Stimulated activated CD4-positive, alpha-beta T cell treated with anti-CD3 and anti-CD28 coated beads, Interleukin-4, amount 100 ng/mL, for 4 hours (primary cell): ENCODE measurements around the gene SBK1.
A peak's percentile ranks its signal among the peaks of the same experiment; 100 is the strongest.
"Not testable (repeated sequence)": the region's sequence is repeated elsewhere in the genome, so short reads cannot be mapped to it uniquely, and the experiment has no call there.

Source experiments
- DNase-seq, 2 experiments: peaks; one replicate each; pipeline ENCODE4 v3.0.0-alpha.2; 2020

The SBK1 gene

DNA sequence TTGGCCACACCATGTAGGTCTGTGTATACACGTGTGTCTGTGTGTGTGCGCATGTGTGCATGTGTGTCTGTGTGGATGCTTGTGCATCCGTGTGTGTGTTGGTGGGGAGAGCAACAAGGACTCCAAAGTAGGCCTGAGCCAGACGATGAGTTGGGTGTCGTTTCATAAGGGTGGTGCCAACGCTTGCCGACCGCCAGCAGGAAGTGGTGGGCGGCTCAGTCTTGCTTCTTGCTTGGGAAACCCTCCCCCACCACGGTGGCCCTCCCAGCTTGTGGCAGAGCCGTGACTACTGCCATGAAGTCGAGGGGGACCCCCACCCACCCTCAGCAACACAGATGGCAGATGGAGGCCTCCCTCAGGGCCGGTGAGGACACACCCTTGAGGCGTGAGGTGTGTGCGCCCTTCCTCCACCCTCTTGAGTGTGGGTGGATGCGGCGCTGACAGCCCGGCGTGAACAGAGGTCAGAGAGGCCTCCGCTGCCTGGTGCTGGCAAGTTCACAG is 17.5 kb downstream of the SBK1 start:
- peak; percentile 67 to 89 for DNase-seq

GRCh38 chr16:28310796-28311195 is 18.5 kb downstream of the SBK1 start:
- DNase-seq = no peak

DNA sequence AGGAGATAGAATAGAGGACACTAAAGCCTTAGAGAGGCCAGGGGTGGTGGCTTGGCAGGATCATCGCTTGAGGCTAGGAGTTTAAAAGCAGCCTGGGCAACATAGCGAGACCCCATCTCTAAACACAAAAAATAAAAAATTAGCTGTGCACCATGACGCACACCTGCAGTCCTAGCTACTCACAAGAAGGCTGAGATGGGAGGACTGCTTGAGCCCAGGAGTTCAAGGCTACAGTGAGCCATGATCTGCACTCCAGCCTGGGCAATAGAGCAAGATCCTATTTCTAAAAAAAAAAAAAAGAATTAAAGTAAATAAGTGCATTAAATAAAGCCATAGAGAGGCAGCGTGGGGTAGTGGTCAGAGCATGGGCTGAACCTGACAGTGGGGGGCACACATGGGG is 19.1 kb downstream of the SBK1 start:
- no peak for DNase-seq

DNA sequence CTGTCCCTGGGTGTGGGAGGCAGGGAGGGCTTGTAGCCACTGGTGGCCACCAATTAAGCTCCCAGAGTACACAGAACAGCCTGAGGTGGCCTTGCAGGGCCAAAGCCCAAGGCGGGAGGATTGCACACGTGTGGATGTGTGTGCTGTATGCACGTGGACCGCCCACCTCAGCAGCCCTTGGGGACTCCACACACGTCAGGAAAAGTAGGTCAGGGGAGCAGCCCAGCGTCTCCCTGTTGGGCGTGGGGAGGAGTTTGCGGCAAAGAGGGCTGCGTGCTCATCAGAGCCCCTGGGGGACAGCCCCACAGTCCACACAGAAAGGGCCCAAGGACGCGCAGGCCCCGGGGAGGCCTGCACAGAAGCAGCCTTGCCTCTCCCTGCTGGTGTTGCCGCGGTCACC is 19.6 kb downstream of the SBK1 start:
- DNase-seq = no peak

- no peak for DNase-seq
Measured at GRCh38 chr16:28312327-28312726, 20.0 kb downstream of the SBK1 start.

DNA sequence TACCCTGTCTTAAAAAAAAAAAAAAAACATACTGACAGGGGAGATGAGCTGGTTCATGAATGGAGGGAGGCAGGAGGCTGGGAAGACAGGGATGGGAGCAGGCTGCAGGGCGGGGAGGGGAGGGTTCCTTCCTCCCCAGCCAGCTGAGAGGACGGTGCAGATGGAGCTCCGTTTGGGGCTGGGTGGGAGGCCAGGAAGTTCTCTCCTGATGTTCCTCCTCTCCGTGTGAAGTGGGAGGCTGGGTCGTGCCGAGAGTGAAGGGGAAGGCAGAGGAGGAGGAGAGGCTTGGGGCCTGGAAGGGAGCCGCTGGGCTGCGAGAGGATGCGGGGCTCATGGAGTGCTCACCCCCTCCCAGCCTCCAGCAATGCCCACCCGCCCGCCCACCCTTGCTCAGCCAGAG is 21.3 kb downstream of the SBK1 start:
- DNase-seq = no peak

DNA sequence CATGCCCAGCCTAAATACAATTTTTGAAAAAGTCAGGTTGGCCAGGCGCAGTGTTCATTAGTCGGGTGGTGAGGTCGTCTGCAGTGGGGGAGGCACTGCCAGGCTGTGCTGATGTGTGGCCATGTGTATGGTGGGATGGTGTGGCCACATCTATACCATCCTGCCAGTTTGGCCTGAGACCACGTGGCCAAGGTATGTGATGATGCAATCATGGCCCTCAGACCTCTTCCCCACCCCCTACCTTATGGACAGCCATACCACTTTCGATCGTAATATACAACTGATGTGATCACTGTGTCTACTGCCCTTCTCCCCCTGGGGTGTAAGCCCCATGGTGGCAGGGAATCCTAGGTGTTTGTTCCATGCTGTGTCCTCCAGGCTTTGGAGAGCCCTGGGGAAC is 23.7 kb downstream of the SBK1 start:
- no peak for DNase-seq

GRCh38 chr16:28317040-28317880 is 24.9 kb downstream of the SBK1 start:
- DNase-seq = peak; percentile 66 to 73

GRCh38 chr16:28318042-28318744 is 25.9 kb downstream of the SBK1 start:
- no peak for DNase-seq

DNA sequence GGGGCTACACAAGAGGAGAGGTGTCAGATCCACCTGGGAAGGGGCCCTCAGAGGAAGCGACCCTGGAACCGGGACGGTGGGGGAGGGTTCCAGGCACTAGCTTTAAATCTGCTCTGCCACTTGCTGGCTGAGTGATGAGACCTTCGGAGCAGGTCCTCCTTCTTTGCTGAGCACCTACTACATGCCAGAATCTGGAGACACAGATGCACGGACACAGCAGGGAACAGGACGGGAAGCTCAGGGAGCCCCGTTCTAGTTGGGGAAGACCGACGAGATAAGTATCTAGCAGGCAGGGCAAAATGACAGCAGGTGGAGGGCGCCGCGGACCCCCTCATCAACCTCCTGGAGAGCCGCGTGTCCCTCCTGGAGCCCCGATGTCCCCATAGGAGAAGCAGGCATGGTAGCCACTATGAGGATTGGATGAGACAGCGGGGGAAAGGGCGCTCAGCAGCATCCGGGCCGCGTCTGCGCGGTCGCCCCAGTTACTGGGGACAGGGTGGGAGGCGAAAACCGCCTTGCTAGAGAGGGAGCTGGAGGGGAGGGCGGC is 27.2 kb downstream of the SBK1 start:
- no peak for DNase-seq

GRCh38 chr16:28320023-28320561 is 27.8 kb downstream of the SBK1 start:
- no peak for DNase-seq

DNA sequence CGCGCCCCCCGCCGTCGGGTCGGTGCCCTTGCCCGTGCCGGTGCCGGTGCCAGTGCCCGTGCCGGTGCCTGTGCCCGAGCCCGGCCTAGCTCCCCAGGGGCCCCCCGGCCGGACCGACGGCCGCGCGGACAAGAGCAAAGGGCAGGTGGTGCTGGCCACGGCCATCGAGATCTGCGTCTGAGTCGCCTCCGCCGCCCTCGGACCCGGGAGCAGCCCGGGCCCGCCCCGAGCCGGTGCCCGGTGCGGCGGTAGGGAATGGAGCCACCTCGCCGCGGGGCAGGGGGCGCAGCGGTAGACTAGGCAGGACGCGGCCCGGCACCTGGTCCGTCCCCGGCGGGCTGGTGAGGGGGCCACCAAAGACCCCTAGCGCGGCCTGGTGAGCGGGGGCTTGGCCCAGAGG is 28.4 kb downstream of the SBK1 start:
- no peak for DNase-seq

DNA sequence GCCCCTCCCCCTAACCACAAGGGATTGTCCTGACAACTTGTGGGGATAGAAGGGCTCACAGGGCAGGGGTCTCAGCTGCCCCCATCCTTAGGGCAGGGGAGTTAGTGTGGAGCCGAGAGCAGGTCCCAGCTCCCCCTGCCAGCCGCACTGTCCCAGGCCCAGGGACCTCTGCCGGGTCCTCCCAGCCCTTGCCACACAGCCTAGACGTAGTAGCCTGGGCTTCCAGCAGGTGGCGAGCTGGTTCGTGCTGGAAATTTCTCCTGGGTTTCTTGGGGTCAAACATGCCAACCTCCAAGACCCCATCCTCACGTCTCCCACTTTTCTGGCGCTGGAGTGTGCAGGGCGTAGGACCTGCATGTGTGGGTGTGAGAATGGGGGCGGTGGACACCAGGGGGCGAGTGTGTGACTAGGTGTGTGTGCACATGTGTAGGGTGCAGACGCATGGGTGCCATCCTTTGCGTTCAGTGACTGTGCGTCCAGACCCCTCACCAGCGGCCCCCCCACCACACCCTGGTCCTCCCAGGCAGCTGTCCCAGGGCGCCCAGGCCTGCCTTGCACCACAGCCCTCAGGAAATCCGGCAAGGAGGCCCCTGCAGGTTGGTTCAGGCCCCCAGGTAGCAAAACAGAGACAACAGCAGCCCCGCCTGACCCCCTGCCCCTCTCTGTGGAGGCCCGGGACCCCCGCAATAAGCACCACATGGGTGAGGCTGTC is 29.5 kb downstream of the SBK1 start:
- DNase-seq = peak in 1 of 2 experiments; percentile 43

- no peak for DNase-seq
Measured at GRCh38 chr16:28324235-28324886, 32.0 kb downstream of the SBK1 start.

DNA sequence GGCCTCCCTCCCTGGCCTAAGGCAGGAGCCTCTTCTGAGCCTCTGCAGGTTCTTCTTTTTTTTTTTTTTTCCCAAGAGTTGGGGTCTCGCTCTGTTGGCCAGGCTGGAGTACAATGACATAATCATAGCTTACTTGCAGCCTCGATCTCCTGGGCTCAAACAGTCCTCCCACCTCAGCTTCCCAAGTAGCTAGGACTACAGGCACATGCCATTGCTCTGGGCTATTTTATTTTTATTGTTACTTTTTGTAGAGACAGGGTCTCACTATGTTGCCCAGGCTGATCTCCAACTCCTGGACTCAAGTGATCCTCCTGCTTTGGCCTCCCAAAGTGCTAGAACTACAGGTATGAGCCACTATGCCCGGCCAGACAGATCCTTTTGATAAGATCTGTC is 32.6 kb downstream of the SBK1 start:
- no peak for DNase-seq

DNA sequence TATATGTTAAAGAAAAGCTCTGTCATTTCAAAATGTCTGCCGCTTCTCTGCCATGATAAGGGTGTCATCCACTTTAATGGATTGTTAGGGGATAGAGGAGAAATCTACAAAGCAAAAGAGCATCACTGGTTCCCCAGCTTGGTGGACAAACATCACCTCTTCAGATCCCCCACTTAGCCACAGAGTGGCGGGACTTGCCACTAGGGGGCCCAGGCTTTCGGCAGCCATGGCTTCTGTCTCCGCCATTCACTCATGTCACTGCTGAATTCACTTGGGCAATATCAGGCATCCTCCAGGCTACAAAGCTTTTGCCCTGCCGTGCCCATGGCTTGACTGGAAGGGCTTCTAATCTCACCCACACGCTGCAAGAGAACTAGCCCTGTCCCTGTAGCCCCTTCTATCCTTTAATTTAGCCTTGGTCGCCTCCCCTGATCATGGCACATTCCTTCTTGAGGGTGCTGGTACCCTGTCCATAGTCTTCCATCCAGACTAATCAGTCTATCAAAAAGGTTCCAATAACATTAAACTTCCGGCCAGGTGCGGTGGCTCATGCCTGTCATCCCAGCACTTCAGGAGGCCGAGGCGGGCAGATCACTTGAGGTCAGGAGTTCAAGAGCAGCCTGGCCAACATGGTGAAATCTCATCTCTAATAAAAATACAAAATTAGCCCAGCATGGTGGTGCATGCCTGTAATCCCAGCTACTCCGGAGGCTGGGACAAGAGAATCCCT is 34.7 kb downstream of the SBK1 start:
- DNase-seq = peak; percentile 56 to 63

DNA sequence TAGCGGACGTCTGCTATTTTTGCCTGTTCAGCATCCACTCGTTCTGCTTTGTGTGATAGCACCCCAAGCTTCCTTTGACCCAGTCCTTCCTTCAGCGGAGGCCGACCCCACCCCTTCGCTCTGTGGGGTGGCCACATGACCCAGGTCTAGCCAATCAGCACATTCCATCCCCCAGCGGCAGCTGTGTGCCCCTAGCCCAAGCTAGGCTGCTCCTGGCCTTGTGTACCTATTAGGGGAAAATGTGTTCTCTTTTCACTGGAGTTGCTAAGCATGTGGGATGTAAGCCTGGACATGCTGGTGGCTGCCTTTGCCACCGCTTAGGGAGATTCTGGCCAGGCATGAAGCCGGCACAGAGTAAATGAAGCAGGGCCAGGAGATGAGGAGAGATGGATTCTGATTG is 37.9 kb downstream of the SBK1 start:
- DNase-seq = not testable (repeated sequence)

DNA sequence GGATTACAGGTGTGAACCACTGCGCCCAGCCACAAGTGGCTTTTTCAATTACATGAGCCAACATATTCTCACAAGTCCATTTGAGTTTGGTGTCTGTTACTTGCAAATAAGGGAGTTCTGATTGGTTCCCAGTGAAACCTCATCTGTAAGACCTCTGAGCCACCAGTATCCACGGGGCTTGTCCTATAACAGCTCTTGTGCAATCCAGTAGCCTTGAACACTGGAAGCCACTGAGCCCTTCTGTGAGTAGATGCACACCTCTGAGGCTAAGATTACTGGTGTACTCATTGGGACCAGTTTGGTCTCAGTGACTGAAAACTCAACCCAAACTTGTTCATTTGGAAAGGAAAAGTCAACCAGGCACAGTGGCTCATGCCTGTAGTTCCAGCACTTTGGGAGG is 38.7 kb downstream of the SBK1 start:
- DNase-seq = not testable (repeated sequence)

- not testable (repeated sequence) for DNase-seq
Measured at GRCh38 chr16:28332632-28333031, 40.3 kb downstream of the SBK1 start.

DNA sequence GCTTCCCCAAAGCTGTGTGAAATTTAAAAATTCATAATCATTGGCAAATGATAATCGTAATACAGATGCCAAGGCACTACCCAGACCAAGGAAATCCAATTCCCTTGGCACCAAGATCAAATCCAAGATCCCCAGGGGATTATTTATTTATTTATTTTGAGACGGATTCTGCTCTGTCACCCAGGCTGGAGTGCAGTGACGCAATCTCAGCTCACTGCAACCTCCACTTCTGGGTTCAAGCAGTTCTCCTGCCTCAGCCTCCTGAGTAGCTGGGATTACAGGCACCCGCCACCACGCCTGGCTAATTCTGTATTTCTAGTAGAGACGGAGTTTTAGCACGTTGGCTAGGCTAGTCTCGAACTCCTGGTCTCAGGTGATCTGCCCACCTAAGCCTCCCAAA is 43.4 kb downstream of the SBK1 start:
- not testable (repeated sequence) for DNase-seq

- not testable (repeated sequence) for DNase-seq
Measured at GRCh38 chr16:28336940-28337710, 44.8 kb downstream of the SBK1 start.
